Smooth muscle cell (in vitro differentiated cells): ENCODE measurements around the gene FHIT. TPM values are rescaled to one million over a fixed set of nuclear protein-coding genes. Genes with fewer than 3 reads are reported as not detected.

Experiments used
- DNase-seq: peaks from one replicate; lab custom pipeline; 2025; ENCODE audit not compliant: unreplicated experiment; lab: John Stamatoyannopoulos, UW
- H2AFZ ChIP-seq: fragments of 200-600 bp; sonication (generic); 2 replicates; pipeline ENCODE4 v1.6.0; 2016; ENCODE audit warnings: antibody characterized with exemption, low read depth, mild to moderate bottlenecking
- H3F3A ChIP-seq: fragments of 200-600 bp; sonication (generic); 2 replicates; pipeline ENCODE4 v1.6.0; 2017; ENCODE audit warnings: antibody characterized with exemption, low read depth
- H3K27ac ChIP-seq: fragments of 200-600 bp; sonication (generic); 2 replicates; pipeline ENCODE4 v1.5.1; 2016; ENCODE audit warnings: low read depth, mild to moderate bottlenecking
- H3K27me3 ChIP-seq: fragments of 200-600 bp; sonication (generic); 2 replicates; pipeline ENCODE4 v1.6.1; 2016; ENCODE audit warnings: low read depth, mild to moderate bottlenecking
- H3K36me3 ChIP-seq: fragments of 200-600 bp; sonication (generic); 2 replicates; pipeline ENCODE4 v1.5.1; 2016; ENCODE audit warnings: low read depth
- H3K4me1 ChIP-seq: fragments of 200-600 bp; sonication (generic); 2 replicates; pipeline ENCODE4 v1.5.1; 2016; ENCODE audit warnings: low read depth
- H3K4me2 ChIP-seq: fragments of 200-600 bp; sonication (generic); 2 replicates; pipeline ENCODE4 v1.6.0; 2016; ENCODE audit warnings: mild to moderate bottlenecking
- H3K4me3 ChIP-seq: fragments of 200-600 bp; sonication (generic); 2 replicates; pipeline ENCODE4 v1.5.1; 2016; ENCODE audit warnings: mild to moderate bottlenecking
- H3K79me2 ChIP-seq: fragments of 200-600 bp; sonication (generic); 2 replicates; pipeline ENCODE4 v1.6.0; 2016; ENCODE audit warnings: low read depth, mild to moderate bottlenecking
- H3K9ac ChIP-seq: fragments of 200-600 bp; sonication (generic); 2 replicates; pipeline ENCODE4 v1.6.0; 2016; ENCODE audit warnings: low read depth
- H3K9me3 ChIP-seq: fragments of 200-600 bp; sonication (generic); replicated peaks from 2 replicates; pipeline ENCODE4 v1.5.1; 2016; ENCODE audit warnings: low read depth
- H4K20me1 ChIP-seq: fragments of 200-600 bp; sonication (generic); 2 replicates; pipeline ENCODE4 v1.6.0; 2016; ENCODE audit warnings: low read depth
- WGBS: methylation state at CpG from one replicate; pipeline ENCODE4 v1.1.7; 2016; ENCODE audit warnings: low lambda C conversion rate; 5-methylcytosine and 5-hydroxymethylcytosine counted together
- polyA plus RNA-seq: library from polyadenylated mRNA; unstranded; fragments of >200 nt; fragmentation: Nextera tagmentation; extraction: Ambion mirVana; gene quantifications from 2 replicates; pipeline ENCODE4 v1.2.1, GENCODE V29; 2016
- total RNA-seq: library from RNA; depleted of rRNA; stranded (reverse); fragments of >200 nt; gene quantifications from 2 replicates; pipeline ENCODE4 v1.2.3, GENCODE V29; 2014
- TF ChIP-seq, protein P1 (sequence below): fragments of 200-600 bp; sonication (generic); IDR thresholded peaks from 2 replicates; pipeline ENCODE4 v1.5.1; 2017; ENCODE audit warnings: borderline replicate concordance, mild to moderate bottlenecking, antibody characterized with exemption; ENCODE audit not compliant: insufficient read depth, poor library complexity, severe bottlenecking

Gene FHIT
- total and polyA plus RNA-seq, 2 experiments from 2014 or later = 5.9 to 6.7 TPM

DNA sequence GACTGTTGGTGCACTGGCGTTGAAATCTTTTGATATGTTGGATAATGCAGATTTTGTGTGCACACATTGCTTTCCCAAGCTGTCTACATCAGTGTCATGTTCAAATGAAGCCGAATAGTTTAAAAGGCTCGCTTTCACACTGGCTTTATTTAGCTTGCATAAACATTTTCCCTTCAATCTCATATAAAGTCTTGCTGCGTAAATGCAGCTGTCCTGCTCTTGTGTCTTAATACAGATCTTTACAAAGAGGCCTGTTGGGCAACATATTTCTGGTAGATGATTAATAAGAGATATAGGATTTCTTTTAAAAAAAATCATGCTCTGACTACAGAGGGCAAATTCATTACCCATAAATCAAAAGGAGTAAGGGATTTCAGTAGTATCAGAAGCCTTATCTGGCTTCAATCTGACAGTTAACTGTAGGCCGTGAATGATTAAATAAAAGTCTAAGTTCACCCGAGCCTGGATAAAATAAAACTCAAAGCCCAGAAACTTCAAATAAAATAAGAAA lies 937.2 kb downstream of the FHIT start:
- no peaks in the 10 kb centered on the region for H3K4me1 ChIP-seq
- no peak overlapping the region for H3K9ac ChIP-seq
- 35% methylated on average over 6 of the region's 6 CpGs for WGBS
- no peaks in the 10 kb centered on the region for H3K27me3 ChIP-seq
- H3K4me3 ChIP-seq = no peak overlapping the region
- H4K20me1 ChIP-seq = no peaks in the 10 kb centered on the region
- H3K36me3 ChIP-seq = no peaks in the 10 kb centered on the region
- H3F3A ChIP-seq = no peaks in the 10 kb centered on the region
- H3K4me2 ChIP-seq = peak overlapping the region; percentile 56
- no peak overlapping the region for H2AFZ ChIP-seq
- DNase-seq = no peak
- TF ChIP-seq, protein P1, sequence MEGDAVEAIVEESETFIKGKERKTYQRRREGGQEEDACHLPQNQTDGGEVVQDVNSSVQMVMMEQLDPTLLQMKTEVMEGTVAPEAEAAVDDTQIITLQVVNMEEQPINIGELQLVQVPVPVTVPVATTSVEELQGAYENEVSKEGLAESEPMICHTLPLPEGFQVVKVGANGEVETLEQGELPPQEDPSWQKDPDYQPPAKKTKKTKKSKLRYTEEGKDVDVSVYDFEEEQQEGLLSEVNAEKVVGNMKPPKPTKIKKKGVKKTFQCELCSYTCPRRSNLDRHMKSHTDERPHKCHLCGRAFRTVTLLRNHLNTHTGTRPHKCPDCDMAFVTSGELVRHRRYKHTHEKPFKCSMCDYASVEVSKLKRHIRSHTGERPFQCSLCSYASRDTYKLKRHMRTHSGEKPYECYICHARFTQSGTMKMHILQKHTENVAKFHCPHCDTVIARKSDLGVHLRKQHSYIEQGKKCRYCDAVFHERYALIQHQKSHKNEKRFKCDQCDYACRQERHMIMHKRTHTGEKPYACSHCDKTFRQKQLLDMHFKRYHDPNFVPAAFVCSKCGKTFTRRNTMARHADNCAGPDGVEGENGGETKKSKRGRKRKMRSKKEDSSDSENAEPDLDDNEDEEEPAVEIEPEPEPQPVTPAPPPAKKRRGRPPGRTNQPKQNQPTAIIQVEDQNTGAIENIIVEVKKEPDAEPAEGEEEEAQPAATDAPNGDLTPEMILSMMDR = no peak
- H3K27ac ChIP-seq = peak overlapping the region; percentile 58
- no peaks in the 10 kb centered on the region for H3K9me3 ChIP-seq
- H3K79me2 ChIP-seq = no peaks in the 10 kb centered on the region

DNA sequence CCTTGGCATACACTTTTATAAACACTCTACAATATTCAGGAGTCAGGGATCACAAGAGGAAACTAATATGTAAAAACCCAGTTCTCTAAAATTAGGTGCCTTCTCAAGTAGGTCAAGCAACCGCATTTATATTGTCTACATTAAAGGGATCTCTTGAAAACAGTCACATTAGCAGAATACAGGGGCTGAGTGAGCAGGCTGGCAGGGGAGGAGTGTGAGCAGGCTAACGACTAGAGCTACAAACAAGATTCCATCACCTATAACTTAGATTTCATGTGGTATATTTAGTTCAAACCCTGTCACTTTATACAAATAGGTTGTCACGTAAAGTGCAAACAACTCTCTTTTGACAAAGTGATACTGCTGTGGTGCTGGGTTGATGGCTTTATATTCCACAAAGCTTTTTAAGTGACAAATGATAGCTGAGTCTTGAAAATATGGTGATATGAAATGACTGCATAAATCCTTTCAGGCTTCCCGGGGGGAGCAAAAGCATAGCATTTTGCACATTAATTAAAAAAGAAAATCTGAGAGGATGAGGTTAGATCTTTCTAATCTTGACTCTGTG lies 937.9 kb downstream of the FHIT start:
- TF ChIP-seq, protein P1 = no peak
- Histone ChIP-seq H3K9ac (no peak overlapping the region), H3F3A (no peaks in the 10 kb centered on the region), H3K79me2 (no peaks in the 10 kb centered on the region), H3K4me3 (no peak overlapping the region), H3K27ac (peak overlapping the region; percentile 58), H2AFZ (no peak overlapping the region), H3K4me1 (no peaks in the 10 kb centered on the region), H3K27me3 (no peaks in the 10 kb centered on the region), H3K4me2 (peak overlapping the region; percentile 56), H3K36me3 (no peaks in the 10 kb centered on the region), H4K20me1 (no peaks in the 10 kb centered on the region), H3K9me3 (no peaks in the 10 kb centered on the region)
- DNase-seq = no peak
- WGBS = 65% methylated on average over 4 of the region's 4 CpGs

DNA sequence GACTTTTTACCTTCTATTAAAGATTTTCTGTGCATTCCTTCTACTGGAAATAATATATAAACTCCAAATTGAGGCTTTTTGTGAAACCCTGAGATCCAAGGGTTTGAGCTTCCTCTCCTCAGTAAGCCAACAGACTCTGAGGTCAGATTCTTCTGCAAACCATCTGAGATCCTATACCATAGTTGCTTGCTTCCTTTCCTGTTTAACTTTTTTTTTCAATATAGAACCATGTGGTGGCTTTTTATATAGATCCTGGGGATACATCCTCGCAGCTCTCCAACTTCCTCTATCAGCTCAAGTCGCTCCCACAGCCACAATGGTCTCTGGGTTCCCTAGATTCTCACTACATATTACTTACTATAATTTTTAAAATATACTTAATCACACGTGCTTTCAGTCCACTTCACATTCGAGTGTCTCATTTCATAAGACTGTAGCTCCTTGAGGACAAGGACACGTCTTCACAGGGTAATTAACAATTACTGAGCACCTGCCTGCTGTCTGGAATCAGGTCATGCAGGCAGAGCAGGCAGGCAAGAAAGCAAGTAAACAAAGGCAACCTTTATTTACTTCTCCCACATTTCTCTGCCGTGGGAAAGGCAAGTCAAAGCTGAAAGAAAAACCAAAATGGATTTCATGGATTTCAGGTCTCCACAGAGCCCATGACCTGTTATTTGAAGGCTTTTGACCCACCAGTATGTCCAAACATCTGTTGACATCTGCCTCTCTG lies 941.5 kb downstream of the FHIT start:
- no peak overlapping the region for H2AFZ ChIP-seq
- no peaks in the 10 kb centered on the region for H3K4me1 ChIP-seq
- no peak overlapping the region for H3K9ac ChIP-seq
- no peaks in the 10 kb centered on the region for H3K9me3 ChIP-seq
- H4K20me1 ChIP-seq = no peaks in the 10 kb centered on the region
- H3K36me3 ChIP-seq = no peaks in the 10 kb centered on the region
- TF ChIP-seq, protein P1 = no peak
- DNase-seq = no peak
- no peak overlapping the region for H3K4me3 ChIP-seq
- no peak overlapping the region for H3K27ac ChIP-seq
- H3K79me2 ChIP-seq = no peaks in the 10 kb centered on the region
- H3K4me2 ChIP-seq = no peak overlapping the region
- no peaks in the 10 kb centered on the region for H3F3A ChIP-seq
- no peaks in the 10 kb centered on the region for H3K27me3 ChIP-seq
- WGBS = 80% methylated on average over 6 of the region's 6 CpGs
